PFSK-1 (cell line): ENCODE data around the gene EIF3L.

ENCODE experiments used
- POLR2AphosphoS5 ChIP-seq: IDR thresholded peaks from 2 replicates; pipeline ENCODE4 v1.6.1; 2012; ENCODE audit warnings: low read depth, mild to moderate bottlenecking, control low read depth, low read length, moderate library complexity
- REST ChIP-seq, 2 experiments: IDR thresholded peaks; 2 replicates each; pipeline versions ENCODE4 v1.6.1 to v1.8.0; 2011 to 2012; ENCODE audit warnings: low read depth in 2 of 2, low read length in 2 of 2, control low read depth in 1 of 2, inconsistent platforms in 1 of 2, mild to moderate bottlenecking in 1 of 2, moderate library complexity in 1 of 2; ENCODE audit not compliant: insufficient read depth in 1 of 2
- TAF1 ChIP-seq: IDR thresholded peaks from 2 replicates; pipeline ENCODE4 v1.6.1; 2012; ENCODE audit warnings: low read length, control low read depth, borderline replicate concordance; ENCODE audit not compliant: insufficient read depth

DNA sequence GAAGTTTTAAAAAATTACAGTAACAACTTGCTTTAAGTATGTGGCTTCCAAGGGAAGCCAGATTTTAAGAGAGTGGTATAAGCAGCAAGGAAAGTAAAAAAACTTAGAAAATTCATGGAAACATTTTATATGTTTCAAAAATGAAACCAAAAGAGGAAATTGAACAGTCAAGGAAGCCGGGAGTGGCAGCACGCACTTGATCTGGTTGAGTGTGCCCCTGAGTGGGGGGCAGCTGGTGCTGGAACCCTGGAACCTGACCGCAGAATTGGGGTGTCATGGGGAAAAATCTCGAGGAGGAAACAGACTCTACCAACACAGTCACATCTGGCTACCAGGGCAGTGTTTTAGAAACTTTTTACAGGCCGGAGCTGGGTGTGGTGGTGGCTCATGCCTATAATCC is 70.9 kb downstream of the EIF3L start:
- no peak for TF ChIP-seq POLR2AphosphoS5
- TF ChIP-seq REST (IDR thresholded peaks at IDR 0.05; ENCODE audit: insufficient read depth in 1 of 2, low read depth in 2 of 2, low read length in 2 of 2): no peak
- no peak for TF ChIP-seq TAF1
